Central memory CD8-positive, alpha-beta T cell (primary cell): ENCODE measurements around the gene SLC51B.

Experiments
- ATAC-seq: fragments of 150-1000 bp; cut with Tn5 transposase; replicated peaks from 2 replicates; pipeline ENCODE4 v1.10.0; 2022; ENCODE audit warnings: mild to moderate bottlenecking, moderate FRiP score, moderate number of reproducible peaks; ENCODE audit not compliant: poor library complexity, severe bottlenecking; ENCODE audit errors: extremely low read depth
- DNase-seq, 2 donors: peaks; one replicate each; pipeline ENCODE4 v3.0.0; 2021; ENCODE audit warnings: low spot score in 2 of 2
- H3K27ac Mint-ChIP-seq: one replicate; pipeline ENCODE4 v1.8.0; 2022; ENCODE audit warnings: low read depth, mild to moderate bottlenecking, moderate library complexity, mixed read lengths
- H3K27me3 Mint-ChIP-seq: one replicate; pipeline ENCODE4 v1.8.0; 2022; ENCODE audit warnings: mixed read lengths
- H3K36me3 Mint-ChIP-seq: one replicate; pipeline ENCODE4 v1.8.0; 2022; ENCODE audit warnings: mild to moderate bottlenecking, moderate library complexity, mixed read lengths; ENCODE audit not compliant: insufficient read depth
- H3K4me1 Mint-ChIP-seq: one replicate; pipeline ENCODE4 v1.8.0; 2022; ENCODE audit warnings: mixed read lengths
- H3K4me3 Mint-ChIP-seq: one replicate; pipeline ENCODE4 v1.8.0; 2022; ENCODE audit warnings: mild to moderate bottlenecking, moderate library complexity, mixed read lengths
- H3K9me3 Mint-ChIP-seq: one replicate; pipeline ENCODE4 v1.8.0; 2022; ENCODE audit warnings: mixed read lengths

The SLC51B gene

DNA sequence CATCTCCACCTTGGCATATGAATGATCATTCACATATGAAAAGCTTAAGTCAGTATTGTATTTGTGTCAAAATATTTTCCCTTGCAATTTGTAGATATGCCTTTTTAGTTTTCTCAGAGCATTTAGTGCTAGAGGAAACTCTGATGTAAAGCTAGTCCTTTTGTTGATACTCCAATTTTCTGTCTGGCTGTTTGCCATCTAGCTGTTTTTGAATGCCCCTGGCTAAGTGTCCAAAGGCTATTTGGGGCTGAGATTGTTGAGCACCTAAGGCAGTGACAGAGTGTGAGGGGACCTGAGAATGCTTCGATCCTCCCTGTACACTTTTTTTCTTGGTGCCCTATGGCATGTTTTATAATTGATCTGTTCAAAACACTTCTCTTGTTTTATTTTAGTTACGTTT, 3.1 kb downstream of the SLC51B start:
- Mint-ChIP-seq H3K27ac (no peak overlapping the region), H3K9me3 (no peaks in the 10 kb centered on the region), H3K4me1 (peaks cover 13% of the 10 kb centered on the region), H3K4me3 (no peak overlapping the region), H3K27me3 (peaks cover 6% of the 10 kb centered on the region), H3K36me3 (peaks cover 4% of the 10 kb centered on the region)
- DNase-seq (no peak), ATAC-seq (no peak)

DNA sequence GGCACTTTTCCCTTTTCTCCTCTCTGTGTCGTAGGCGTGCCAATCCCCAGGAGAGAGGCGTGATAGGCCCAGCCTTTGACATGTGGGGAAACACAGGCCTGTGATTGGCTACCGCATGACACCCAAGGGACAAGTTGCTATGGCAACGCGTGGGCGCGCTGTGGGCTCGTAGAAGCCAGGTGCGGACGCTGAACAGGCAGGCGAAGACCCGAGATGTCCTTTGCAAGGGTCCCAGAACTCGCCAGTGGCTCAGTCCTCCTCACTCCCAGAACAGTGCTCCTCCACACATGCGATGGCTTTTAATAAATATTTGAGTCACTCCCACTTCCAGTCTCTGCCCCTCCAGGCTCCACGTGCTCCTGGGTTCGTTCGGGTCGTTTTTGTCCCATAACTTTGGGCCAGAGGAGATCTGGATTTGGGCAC, 4.2 kb downstream of the SLC51B start:
- DNase-seq, result peak; percentile 61 to 72
- Mint-ChIP-seq H3K27me3 (peaks cover 6% of the 10 kb centered on the region), H3K4me1 (peaks cover 13% of the 10 kb centered on the region), H3K9me3 (no peaks in the 10 kb centered on the region), H3K36me3 (peaks cover 4% of the 10 kb centered on the region), H3K27ac (peak overlapping the region; percentile 72), H3K4me3 (peak overlapping the region; percentile 57)
- ATAC-seq, result peak; percentile 97

DNA sequence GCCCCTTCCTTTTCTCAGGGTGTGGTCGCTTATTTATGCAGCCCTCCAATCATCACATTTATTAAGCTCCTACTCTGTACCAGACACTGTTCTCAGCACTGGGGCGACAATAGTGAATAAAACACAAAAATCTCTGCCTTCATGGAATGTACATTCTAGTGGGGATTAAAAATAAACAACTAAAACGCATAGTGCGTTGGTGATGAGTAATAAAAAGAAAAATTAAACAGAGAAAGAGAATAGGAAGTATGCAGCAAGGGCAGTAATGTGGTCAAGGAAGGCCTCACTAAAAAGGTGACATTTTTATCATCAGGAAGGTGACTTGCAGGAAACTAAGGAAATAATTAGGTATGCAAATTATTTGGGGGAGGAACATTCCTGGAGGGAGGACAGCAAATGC, 5.1 kb downstream of the SLC51B start:
- Mint-ChIP-seq H3K36me3 (peaks cover 4% of the 10 kb centered on the region), H3K9me3 (no peaks in the 10 kb centered on the region), H3K4me3 (no peak overlapping the region), H3K27me3 (peaks cover 3% of the 10 kb centered on the region), H3K4me1 (peaks cover 13% of the 10 kb centered on the region), H3K27ac (peak overlapping the region; percentile 20)
- DNase-seq (no peak), ATAC-seq (no peak)

DNA sequence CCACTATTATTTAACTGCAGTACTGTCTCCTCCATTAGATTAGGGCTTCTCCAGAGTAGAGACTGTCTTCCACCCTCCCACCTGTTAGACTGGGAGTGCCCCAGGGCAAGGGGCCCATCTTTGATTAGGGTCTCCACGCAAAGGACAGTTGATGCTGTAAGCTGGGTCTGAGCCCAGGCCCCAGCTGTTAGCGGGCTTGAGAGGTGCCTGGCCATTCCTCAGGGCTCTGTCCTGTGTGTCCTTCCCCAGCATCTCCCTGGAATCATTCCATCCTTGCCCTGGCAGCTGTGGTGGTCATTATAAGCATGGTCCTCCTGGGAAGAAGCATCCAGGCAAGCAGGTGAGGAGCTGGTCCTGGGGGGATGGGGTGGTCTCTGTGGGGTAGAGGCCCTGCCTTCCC, 6.1 kb downstream of the SLC51B start:
- Mint-ChIP-seq H3K9me3 (no peaks in the 10 kb centered on the region), H3K27ac (peak overlapping the region; percentile 22), H3K4me3 (no peak overlapping the region), H3K4me1 (peaks cover 13% of the 10 kb centered on the region), H3K27me3 (no peaks in the 10 kb centered on the region), H3K36me3 (peaks cover 4% of the 10 kb centered on the region)
- DNase-seq, result no peak
- no peak for ATAC-seq

DNA sequence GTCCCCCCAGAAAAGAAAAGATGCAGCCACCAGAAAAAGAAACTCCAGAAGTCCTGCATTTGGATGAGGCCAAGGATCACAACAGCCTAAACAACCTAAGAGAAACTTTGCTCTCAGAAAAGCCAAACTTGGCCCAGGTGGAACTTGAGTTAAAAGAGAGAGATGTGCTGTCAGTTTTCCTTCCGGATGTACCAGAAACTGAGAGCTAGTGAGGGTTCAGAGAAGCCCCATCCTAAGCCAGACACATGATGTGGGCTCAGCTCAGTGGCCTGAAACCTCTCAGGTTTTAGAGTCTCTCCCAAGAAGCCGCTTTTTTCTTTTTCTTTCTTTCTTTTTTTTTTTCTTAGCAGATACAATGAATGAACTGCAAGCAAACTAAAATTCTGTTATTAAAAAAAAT, 7.8 kb downstream of the SLC51B start:
- no peak for DNase-seq
- Mint-ChIP-seq H3K27ac (no peak overlapping the region), H3K9me3 (no peaks in the 10 kb centered on the region), H3K27me3 (no peaks in the 10 kb centered on the region), H3K4me1 (peaks cover 13% of the 10 kb centered on the region), H3K36me3 (peaks cover 4% of the 10 kb centered on the region), H3K4me3 (no peak overlapping the region)
- ATAC-seq, result no peak

DNA sequence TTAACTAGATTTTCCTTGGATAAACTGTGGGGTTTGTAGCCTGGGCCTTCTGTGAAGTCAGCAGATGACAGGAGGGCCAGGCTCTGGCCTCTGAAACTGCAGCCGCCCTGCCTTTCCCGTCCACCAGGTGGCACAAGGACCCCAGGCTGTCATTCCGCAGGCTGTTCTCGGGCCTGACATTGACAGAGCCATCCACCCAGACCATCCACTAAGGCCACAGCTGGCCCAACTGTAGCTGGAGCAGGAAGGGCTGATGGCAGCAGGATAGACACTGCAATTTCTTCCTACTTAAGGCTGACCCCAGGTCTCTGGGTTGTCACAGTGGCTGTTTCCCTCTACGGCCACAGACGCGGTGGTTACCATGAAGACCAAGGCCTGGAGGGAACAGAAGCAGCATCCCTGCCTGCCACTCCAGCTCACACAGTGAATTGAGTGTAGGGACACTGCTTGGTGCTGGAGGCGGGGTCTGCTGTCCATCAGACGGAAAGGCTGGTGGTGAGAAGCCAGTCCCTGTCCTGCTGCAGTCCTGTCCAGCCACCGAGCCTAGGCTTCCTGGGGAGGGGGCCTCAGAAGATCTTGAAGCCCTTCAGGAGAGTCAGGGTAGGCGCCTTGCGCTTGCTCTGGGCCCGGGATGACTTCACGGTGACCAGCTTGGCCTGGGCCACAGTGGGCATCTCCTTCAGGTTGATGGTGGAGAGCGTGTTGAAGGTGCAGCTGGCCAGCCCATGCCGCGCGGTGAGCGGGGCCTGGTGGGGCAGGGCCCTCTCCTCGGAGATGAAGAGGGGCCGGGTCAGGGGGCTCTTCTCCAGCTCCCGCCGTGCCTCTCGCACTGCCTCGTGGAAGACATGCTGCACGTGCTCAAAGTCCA, 9.4 kb downstream of the SLC51B start:
- H3K27me3 Mint-ChIP-seq, result no peaks in the 10 kb centered on the region
- H3K9me3 Mint-ChIP-seq, result no peaks in the 10 kb centered on the region
- no peak overlapping the region for H3K4me3 Mint-ChIP-seq
- peak in 1 of 2 donors; percentile 31 for DNase-seq
- peaks cover 7% of the 10 kb centered on the region for H3K4me1 Mint-ChIP-seq
- peaks cover 2% of the 10 kb centered on the region for H3K36me3 Mint-ChIP-seq
- no peak for ATAC-seq
- peak overlapping the region; percentile 38 for H3K27ac Mint-ChIP-seq

DNA sequence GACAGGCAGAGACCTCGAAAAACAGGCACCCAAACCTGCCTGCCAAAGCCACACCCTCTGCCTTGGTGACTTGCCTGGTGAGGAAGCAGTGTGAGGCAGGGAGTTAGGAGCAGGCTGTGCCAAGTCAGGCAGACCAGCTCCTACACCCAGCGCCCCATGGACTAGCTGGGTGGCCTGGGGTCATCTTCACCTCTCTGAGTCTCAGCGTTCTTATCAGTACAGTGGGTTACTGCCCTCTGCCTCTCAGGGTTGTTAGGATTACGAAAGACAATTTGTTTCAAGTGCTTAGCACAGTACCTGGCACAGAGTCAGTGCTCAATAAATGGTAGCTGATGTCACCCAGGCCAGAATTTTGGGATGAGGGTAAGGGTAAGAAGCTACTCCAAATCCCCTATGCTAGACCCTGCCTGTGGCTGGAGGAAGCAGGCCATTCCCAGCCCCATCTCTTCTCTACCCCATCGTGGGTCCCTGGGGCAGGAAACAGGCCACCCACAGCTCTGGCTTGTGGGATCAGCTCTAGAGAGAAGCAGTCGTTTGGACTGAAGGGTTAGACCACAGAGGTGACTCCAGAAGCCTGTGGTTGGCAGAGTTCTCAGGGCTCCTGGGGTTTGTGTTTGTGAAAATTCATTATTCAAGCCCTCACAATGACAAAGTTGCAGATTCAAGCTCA, 10.1 kb downstream of the SLC51B start:
- no peaks in the 10 kb centered on the region for H3K4me1 Mint-ChIP-seq
- no peaks in the 10 kb centered on the region for H3K9me3 Mint-ChIP-seq
- H3K27me3 Mint-ChIP-seq, result no peaks in the 10 kb centered on the region
- peak overlapping the region; percentile 38 for H3K27ac Mint-ChIP-seq
- DNase-seq (no peak), ATAC-seq (no peak)
- H3K36me3 Mint-ChIP-seq, result peaks cover 2% of the 10 kb centered on the region
- no peak overlapping the region for H3K4me3 Mint-ChIP-seq

DNA sequence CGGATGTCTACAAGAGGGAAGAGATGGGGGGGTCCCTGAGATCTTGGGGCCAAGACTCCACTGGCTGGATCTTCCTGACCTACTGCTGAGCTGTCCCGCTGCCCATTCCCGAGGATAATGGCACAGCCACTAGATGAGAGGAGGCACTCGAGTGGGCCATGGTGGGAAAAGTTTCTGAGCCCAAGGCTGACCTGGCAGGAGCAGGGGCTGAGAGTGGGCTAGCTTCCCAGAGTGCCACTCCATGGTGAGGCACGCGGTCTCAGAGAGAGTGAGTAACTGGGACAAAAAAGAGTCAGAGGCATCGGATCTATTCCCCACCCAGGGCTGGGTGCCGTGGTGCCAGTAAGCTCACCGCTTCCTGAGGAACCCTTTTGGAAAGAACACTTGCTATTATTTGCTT, 10.9 kb downstream of the SLC51B start:
- Mint-ChIP-seq H3K27me3 (peaks cover 3% of the 10 kb centered on the region), H3K36me3 (no peaks in the 10 kb centered on the region), H3K27ac (no peak overlapping the region), H3K9me3 (no peaks in the 10 kb centered on the region), H3K4me1 (no peaks in the 10 kb centered on the region), H3K4me3 (no peak overlapping the region)
- DNase-seq, result no peak
- no peak for ATAC-seq

DNA sequence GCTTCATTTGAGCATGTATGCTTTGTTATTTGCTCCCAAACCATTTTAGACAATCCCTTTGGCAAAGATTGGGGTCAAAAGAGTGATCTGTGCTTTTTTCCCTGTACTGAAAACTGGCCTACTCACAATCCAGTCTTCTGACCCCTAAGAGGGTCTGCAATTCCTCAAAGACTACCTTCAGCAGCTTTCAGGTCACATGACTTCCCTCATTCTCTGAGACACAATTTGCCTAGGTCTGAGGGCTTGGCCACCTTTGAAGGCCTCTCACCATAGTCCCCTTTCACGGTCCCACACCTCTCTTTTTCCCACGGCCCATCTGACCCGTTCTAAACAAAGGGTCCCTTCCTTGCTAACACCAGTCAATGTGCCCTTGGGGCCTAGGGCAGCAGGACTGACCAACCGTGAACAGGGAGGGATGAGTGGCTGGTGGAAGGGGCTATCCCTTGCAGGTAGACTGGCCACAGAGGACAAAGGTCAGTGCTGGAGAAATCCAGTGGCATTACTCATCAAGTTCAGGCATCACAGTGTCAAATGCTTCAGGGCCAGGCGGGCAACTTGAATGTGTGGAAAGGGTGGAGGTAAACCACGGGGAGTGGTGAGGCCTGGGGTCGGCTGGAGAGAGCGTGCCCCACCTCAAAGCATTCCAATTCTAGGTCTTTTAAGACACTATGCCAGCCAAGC, 11.8 kb downstream of the SLC51B start:
- no peak for ATAC-seq
- Mint-ChIP-seq H3K36me3 (no peaks in the 10 kb centered on the region), H3K4me1 (no peaks in the 10 kb centered on the region), H3K4me3 (no peak overlapping the region), H3K27me3 (peaks cover 8% of the 10 kb centered on the region), H3K9me3 (no peaks in the 10 kb centered on the region), H3K27ac (no peak overlapping the region)
- no peak for DNase-seq

DNA sequence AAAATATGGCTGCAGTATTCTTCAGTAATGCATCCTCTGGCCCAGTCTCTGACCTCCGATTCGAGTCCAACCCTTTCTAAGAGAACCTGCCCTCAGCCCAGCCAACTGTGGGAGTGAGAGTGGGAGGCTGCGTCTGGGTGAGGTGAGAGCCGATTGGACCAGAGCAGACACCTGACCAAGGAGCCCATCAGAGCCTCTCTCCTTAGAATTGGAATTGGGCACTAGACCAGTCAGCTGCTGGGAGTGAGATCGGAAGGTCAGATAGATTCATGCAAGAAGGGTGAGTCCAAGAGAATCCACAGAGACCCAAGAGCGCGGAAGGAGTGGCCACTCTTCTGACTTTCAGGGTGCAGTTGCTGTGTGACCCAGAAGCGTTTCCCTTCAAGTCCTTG, 12.4 kb downstream of the SLC51B start:
- Mint-ChIP-seq H3K27me3 (peaks cover 8% of the 10 kb centered on the region), H3K4me1 (no peaks in the 10 kb centered on the region), H3K9me3 (no peaks in the 10 kb centered on the region), H3K4me3 (no peak overlapping the region), H3K27ac (no peak overlapping the region), H3K36me3 (no peaks in the 10 kb centered on the region)
- DNase-seq, result no peak
- no peak for ATAC-seq

DNA sequence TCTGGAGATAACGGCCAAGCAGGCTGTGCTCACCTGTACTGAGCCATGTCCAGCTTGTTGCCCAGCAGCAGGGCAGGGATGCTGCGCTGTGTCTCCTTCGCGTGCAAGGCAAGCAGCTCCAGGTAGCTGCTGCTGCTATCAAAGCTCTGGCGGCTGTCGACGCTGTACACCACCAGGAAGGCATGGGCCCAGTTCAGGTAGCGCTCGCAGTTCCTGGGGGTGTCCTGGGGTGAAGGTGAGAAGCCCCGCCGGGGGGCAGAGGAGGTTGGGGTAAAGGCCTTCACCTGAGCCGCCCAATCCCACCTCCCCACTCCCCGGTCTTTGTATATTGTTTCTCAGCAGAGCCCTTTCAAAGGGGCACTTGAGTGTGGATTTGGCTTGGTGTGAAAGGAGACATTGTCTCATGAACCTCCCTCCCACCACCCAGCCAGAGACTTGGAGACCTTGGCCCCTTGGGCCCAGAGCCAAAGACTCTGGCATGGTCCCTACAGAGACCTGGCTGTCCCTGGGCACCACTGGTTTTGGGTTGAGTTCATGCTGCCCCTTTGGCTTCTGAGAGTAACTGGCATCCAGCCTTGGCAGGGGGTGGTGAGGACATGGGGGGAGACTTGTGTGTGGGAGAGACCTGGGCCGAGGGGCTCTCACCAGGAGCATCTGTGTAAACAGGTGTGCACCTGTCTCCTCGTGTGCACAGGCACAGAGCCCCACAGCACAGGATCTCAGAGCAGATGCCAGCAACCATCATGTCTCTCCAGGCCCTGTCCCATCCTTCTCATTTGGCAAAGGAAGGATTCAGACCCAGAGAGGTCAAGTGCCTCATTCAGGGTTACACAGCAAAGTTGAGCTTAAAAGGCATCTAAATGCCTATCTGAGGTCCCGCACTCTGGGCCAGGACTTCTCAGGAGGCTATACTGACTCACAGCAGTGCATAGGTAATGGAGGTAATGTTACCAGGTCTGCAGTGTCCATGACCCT, 13.5 kb downstream of the SLC51B start:
- H3K36me3 Mint-ChIP-seq, result no peaks in the 10 kb centered on the region
- H3K27me3 Mint-ChIP-seq, result peaks cover 16% of the 10 kb centered on the region
- no peak overlapping the region for H3K27ac Mint-ChIP-seq
- no peak for ATAC-seq
- H3K4me1 Mint-ChIP-seq, result no peaks in the 10 kb centered on the region
- no peaks in the 10 kb centered on the region for H3K9me3 Mint-ChIP-seq
- H3K4me3 Mint-ChIP-seq, result no peak overlapping the region
- no peak for DNase-seq

DNA sequence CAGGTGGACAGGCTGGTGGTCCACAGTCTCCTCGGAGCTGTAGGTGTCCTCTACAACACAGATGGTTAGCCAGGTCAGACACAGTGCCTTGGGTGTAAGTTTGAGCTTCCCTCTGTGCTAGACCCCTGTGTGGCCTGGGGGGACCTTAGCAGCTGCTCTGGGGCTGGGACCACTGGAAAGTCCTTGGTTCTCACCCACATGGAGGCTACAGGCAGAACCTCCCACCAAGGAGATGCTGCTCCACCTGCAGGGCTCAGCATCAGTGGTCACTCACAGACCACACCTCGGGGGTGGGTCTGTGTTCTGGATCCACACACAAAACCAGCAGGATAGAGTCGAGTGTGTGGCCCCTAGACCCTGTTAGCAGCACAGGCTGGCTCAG, 14.2 kb downstream of the SLC51B start:
- Mint-ChIP-seq H3K36me3 (no peaks in the 10 kb centered on the region), H3K27ac (no peak overlapping the region), H3K9me3 (no peaks in the 10 kb centered on the region), H3K4me1 (no peaks in the 10 kb centered on the region), H3K27me3 (peaks cover 21% of the 10 kb centered on the region), H3K4me3 (no peak overlapping the region)
- ATAC-seq (no peak), DNase-seq (no peak)
